Prostate gland (tissue), 2 donors: ENCODE measurements around the gene TMEM201. TPM values are rescaled to one million over a fixed set of nuclear protein-coding genes. Genes with fewer than 3 reads are reported as not detected.
"Not testable (repeated sequence)": the region's sequence is repeated elsewhere in the genome, so short reads cannot be mapped to it uniquely, and the experiment has no call there.

ENCODE experiments used
- DNase-seq: peaks from one replicate; pipeline ENCODE4 v3.0.0-alpha.2; 2019; ENCODE audit warnings: low spot score
- H3K27ac ChIP-seq, 2 donors: fragments of 200-600 bp; sonication (generic); 2 replicates each; pipeline ENCODE4 v1.5.1; 2017 to 2019
- H3K27me3 ChIP-seq: fragments of 200-600 bp; sonication (generic); replicated peaks from 2 replicates; pipeline ENCODE4 v1.5.1; 2019; ENCODE audit not compliant: insufficient read depth
- H3K36me3 ChIP-seq, 2 donors: fragments of 200-600 bp; sonication (generic); 1 replicate in 1 of 2; 2 replicates in 1 of 2; pipeline versions ENCODE4 v1.5.1 to v1.8.1; 2017 to 2019
- H3K4me1 ChIP-seq: fragments of 200-600 bp; sonication (generic); replicated peaks from 2 replicates; pipeline ENCODE4 v1.5.1; 2019
- H3K4me3 ChIP-seq, 2 donors: fragments of 200-600 bp; sonication (generic); 2 replicates each; pipeline ENCODE4 v1.5.1; 2017 to 2019
- H3K9me3 ChIP-seq: fragments of 200-600 bp; sonication (generic); 2 replicates; pipeline ENCODE4 v1.5.1; 2017
- POLR2A ChIP-seq: fragments of 450-650 bp; IDR thresholded peaks from one replicate; pipeline ENCODE4 v1.6.1; 2016; ENCODE audit warnings: antibody characterized with exemption, mild to moderate bottlenecking
- POLR2AphosphoS5 ChIP-seq: sonication (generic); formaldehyde crosslinking; IDR thresholded peaks from one replicate; pipeline ENCODE4 v1.6.1; 2017; ENCODE audit warnings: antibody characterized with exemption
- WGBS: methylation state at CpG from one replicate; pipeline ENCODE4 v1.1.5; 2018; 5-methylcytosine and 5-hydroxymethylcytosine counted together
- intact Hi-C: fragments of 100-400 bp; cut with DNase I; formaldehyde crosslinking; loops from one replicate; pipeline ENCODE4 v1.14.2; 2022
- total RNA-seq, 2 donors: library from RNA; depleted of rRNA; stranded (reverse); fragments of >200 nt; gene quantifications; one replicate each; pipeline ENCODE4 v1.1.0, GENCODE V29; 2016
- TF ChIP-seq, protein P1 (sequence below), 4 experiments: fragments of 200-600 bp in 2 of 4; fragments of 450-650 bp in 2 of 4; sonication (generic) in 2 of 4; IDR thresholded peaks; 1 replicate in 3 of 4; 2 replicates in 1 of 4; pipeline ENCODE4 v1.5.1; 2016 to 2019; ENCODE audit warnings: antibody characterized with exemption in 4 of 4, mild to moderate bottlenecking in 2 of 4, moderate library complexity in 2 of 4

Gene TMEM201
- total RNA-seq, 2 donors from 2014 or later: 9.6 to 27.9 TPM

DNA sequence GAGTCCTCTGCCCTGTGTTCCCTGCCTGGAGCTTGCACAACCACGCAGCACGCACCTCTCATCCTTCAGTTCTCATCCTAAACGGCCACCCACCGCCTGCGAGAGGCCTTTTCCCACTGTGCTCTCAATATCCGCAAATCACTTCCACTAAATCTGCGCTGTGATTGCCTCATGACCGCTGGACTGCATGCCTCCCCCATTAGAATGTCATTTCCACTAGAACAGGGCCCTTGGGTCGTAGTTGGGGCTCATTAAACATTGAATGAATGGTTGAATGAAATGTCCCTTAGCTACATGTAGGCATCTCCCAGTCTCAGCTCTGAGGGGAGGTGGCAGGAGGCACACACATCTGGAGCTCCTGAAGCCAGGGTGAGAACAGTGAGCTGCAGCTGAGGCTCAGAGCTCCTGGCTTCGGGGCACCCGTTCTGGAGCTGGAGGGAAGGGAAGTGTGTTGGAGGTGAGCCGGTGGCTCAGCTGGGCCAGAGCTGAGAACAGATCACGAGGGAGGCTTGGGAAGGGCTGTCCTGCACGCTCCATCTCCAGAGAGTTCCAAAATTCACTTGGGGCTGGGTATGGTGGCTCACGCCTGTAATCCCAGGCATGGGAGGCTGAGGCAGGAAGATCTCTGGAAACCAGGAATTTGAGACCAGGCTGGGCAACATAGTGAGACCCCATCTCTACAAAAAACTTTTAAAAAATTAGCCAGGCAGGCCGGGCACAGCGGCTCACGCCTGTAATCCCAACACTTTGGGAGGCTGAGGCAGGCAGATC lies 30.4 kb downstream of the TMEM201 start:
- WGBS: 70% methylated on average over 18 of the region's 18 CpGs
- intact Hi-C loops: no loop called here

DNA sequence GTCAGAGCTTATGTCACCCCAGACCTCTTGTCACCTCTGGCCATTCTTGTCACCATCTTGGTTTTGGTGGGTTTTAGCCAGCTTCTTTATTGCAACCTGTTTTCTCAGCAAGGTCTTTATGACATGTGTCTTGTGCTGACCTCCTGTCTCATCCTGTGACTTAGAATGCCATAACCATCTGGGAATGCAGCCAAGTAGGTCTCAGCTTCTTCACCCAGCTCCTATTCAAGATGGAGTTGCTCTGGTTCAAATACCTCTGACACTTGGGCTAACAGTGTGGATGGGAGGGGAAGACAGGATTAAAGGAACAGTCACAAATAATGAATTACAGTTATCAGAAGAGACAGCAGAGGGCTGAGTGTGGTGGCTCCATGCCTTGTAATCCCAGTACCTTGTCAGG lies 32.3 kb downstream of the TMEM201 start:
- H3K27ac ChIP-seq: no peak overlapping the region
- H3K27me3 ChIP-seq: no peaks in the 10 kb centered on the region
- TF ChIP-seq POLR2A (no peak), POLR2AphosphoS5 (no peak)
- TF ChIP-seq, protein P1, sequence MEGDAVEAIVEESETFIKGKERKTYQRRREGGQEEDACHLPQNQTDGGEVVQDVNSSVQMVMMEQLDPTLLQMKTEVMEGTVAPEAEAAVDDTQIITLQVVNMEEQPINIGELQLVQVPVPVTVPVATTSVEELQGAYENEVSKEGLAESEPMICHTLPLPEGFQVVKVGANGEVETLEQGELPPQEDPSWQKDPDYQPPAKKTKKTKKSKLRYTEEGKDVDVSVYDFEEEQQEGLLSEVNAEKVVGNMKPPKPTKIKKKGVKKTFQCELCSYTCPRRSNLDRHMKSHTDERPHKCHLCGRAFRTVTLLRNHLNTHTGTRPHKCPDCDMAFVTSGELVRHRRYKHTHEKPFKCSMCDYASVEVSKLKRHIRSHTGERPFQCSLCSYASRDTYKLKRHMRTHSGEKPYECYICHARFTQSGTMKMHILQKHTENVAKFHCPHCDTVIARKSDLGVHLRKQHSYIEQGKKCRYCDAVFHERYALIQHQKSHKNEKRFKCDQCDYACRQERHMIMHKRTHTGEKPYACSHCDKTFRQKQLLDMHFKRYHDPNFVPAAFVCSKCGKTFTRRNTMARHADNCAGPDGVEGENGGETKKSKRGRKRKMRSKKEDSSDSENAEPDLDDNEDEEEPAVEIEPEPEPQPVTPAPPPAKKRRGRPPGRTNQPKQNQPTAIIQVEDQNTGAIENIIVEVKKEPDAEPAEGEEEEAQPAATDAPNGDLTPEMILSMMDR (IDR thresholded peaks at IDR 0.05): no peak
- no peak overlapping the region for H3K4me3 ChIP-seq
- H3K36me3 ChIP-seq: no peaks in the 10 kb centered on the region
- DNase-seq: no peak
- intact Hi-C loops: no loop called here
- H3K9me3 ChIP-seq: no peaks in the 10 kb centered on the region
- H3K4me1 ChIP-seq: no peaks in the 10 kb centered on the region

More for the DNA sequence above, 30.4 kb downstream of the TMEM201 start:
- Histone ChIP-seq H3K9me3 (no peaks in the 10 kb centered on the region), H3K4me1 (no peaks in the 10 kb centered on the region), H3K4me3 (no peak overlapping the region), H3K27ac (no peak overlapping the region), H3K36me3 (no peaks in the 10 kb centered on the region), H3K27me3 (no peaks in the 10 kb centered on the region)
- TF ChIP-seq POLR2A: no peak
- TF ChIP-seq POLR2AphosphoS5: no peak
- TF ChIP-seq, protein P1 (IDR thresholded peaks at IDR 0.05): no peak
- DNase-seq: no peak

DNA sequence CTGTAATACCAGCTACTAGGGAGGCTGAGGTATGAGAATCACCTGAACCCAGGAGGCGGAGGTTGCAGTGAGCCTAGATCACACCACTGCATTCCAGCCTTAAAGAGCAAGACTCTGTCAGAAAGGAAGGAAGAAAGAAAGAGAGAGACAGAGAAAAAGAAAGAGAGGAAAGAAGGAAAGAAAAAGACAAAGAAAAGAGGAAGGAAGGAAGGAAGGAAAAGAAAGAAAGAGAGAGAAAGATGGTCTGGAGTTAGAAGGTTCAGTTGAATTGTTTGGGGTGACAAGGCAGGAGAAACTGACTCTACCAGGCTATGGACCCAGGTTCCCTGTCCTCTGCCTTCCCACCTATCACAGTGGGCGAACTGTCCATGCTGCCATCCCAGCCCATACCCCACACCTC lies 35.4 kb downstream of the TMEM201 start:
- Histone ChIP-seq H3K4me1 (no peaks in the 10 kb centered on the region), H3K36me3 (no peaks in the 10 kb centered on the region), H3K9me3 (no peaks in the 10 kb centered on the region), H3K27ac (no peak overlapping the region), H3K27me3 (no peaks in the 10 kb centered on the region), H3K4me3 (no peak overlapping the region)
- DNase-seq: no peak
- TF ChIP-seq POLR2AphosphoS5 (no peak), POLR2A (no peak)
- TF ChIP-seq, protein P1 (IDR thresholded peaks at IDR 0.05): no peak
- WGBS: 93% methylated on average over 2 of the region's 2 CpGs
- intact Hi-C loops: no loop called here

DNA sequence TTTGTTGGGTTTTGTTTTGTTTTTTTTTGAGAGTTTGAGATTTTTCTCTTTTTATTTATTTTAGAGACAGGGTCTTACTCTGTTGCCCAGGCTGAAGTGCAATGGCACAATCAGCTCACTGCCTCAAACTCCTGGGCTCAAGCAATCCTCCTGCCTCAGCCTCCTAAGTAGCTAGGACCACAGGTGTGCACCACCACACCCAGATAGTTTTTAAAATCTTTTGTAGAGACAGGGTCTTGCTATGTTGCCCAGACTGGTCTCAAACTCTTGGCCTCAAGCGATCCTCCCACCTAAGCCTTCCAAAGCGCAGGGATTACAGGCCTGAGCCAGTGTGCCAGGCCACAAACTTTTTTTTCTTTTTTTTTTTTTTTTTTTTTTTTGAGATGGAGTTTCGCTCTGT lies 36.3 kb downstream of the TMEM201 start:
- H3K9me3 ChIP-seq, H3K4me1 ChIP-seq, H3K36me3 ChIP-seq, H3K27me3 ChIP-seq, DNase-seq, intact Hi-C loops, H3K4me3 ChIP-seq, H3K27ac ChIP-seq: not testable (repeated sequence)
- 99% methylated on average over 3 of the region's 3 CpGs for WGBS

DNA sequence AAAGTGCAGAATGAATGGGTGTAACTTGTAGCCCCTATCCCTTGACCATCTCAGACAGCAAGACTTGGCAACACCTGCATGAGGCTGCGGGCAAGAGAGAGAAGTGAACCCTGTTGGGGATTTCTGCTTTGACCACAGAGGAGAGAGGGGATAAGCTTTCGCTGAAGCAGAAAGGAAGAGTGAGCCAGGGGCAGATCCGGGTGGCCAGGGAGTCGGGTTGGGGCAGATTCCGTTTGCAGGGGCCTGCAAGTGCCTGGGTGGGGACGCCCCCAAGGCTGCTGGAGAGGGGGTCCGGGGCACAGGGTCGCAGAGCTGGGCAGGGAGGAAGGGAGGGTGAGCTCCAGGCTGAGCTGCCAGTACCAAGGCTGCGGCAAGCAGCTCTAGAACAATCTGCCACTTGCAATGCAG lies 37.5 kb downstream of the TMEM201 start:
- intact Hi-C loops: loop anchor here (1.0 kb wide), 1 partner anchor 241 kb away; no protein-coding TSS in a partner anchor
- no peak for TF ChIP-seq POLR2AphosphoS5
- no peak overlapping the region for H3K27ac ChIP-seq
- WGBS: 74% methylated on average over 9 of the region's 9 CpGs
- H3K36me3 ChIP-seq: no peaks in the 10 kb centered on the region
- H3K27me3 ChIP-seq: no peaks in the 10 kb centered on the region
- H3K4me1 ChIP-seq: no peaks in the 10 kb centered on the region
- DNase-seq: no peak
- H3K9me3 ChIP-seq: no peaks in the 10 kb centered on the region
- H3K4me3 ChIP-seq: no peak overlapping the region
